Right atrium auricular region (tissue), 2 donors: ENCODE results near the gene TMTC1. TPM values are rescaled to one million over a fixed set of nuclear protein-coding genes. Genes with fewer than 3 reads are reported as not detected.

ENCODE experiments used
- DNase-seq: peaks from one replicate; pipeline ENCODE4 v3.0.0-alpha.2; 2019; ENCODE audit warnings: low spot score
- H3K27ac ChIP-seq, 2 donors: fragments of 200-600 bp; sonication (generic); 1 replicate in 1 of 2; 2 replicates in 1 of 2; pipeline ENCODE4 v1.5.1; 2016 to 2019
- H3K27me3 ChIP-seq, 2 donors: fragments of 200-600 bp; sonication (generic); one replicate each; pipeline versions ENCODE4 v1.5.1 to v1.6.0; 2017 to 2019
- H3K36me3 ChIP-seq: fragments of 200-600 bp; sonication (generic); one replicate; pipeline ENCODE4 v1.5.1; 2016
- H3K4me1 ChIP-seq, 2 donors: fragments of 200-600 bp; sonication (generic); one replicate each; pipeline versions ENCODE4 v1.5.1 to v1.6.0; 2017 to 2019
- H3K4me3 ChIP-seq, 2 donors: fragments of 200-600 bp; sonication (generic); 1 replicate in 1 of 2; 2 replicates in 1 of 2; pipeline ENCODE4 v1.5.1; 2017 to 2019; ENCODE audit warnings: mild to moderate bottlenecking in 1 of 2, moderate library complexity in 1 of 2
- H3K9me3 ChIP-seq, 2 donors: fragments of 200-600 bp; sonication (generic); one replicate each; pipeline ENCODE4 v1.5.1; 2019
- CTCF ChIP-seq, 2 donors: fragments of 200-600 bp; sonication (generic); IDR thresholded peaks; one replicate each; pipeline ENCODE4 v1.5.1; 2019; ENCODE audit warnings: antibody characterized with exemption in 2 of 2
- total RNA-seq, 2 donors: library from RNA; depleted of rRNA; stranded (reverse); fragments of >200 nt; gene quantifications; one replicate each; pipeline ENCODE4 v1.1.0, GENCODE V29; 2016

The TMTC1 gene
- total RNA-seq, 2 donors from 2014 or later = 60.1 to 60.3 TPM

GRCh38 chr12:29519585-29520182 lies 264.1 kb downstream of the TMTC1 start:
- H3K36me3 ChIP-seq = peaks cover 38% of the 10 kb centered on the region
- H3K27me3 ChIP-seq = no peaks in the 10 kb centered on the region
- no peaks in the 10 kb centered on the region for H3K4me1 ChIP-seq
- H3K27ac ChIP-seq = no peak overlapping the region
- no peak for DNase-seq
- no peaks in the 10 kb centered on the region for H3K9me3 ChIP-seq
- TF ChIP-seq CTCF (IDR thresholded peaks at IDR 0.05) = peak; percentile 44 to 71
- no peak overlapping the region for H3K4me3 ChIP-seq

GRCh38 chr12:29518407-29518806 lies 265.3 kb downstream of the TMTC1 start:
- no peak for TF ChIP-seq CTCF (IDR thresholded peaks at IDR 0.05)
- Histone ChIP-seq H3K36me3 (peaks cover 50% of the 10 kb centered on the region), H3K4me3 (no peak overlapping the region), H3K27ac (no peak overlapping the region), H3K27me3 (no peaks in the 10 kb centered on the region), H3K4me1 (no peaks in the 10 kb centered on the region), H3K9me3 (no peaks in the 10 kb centered on the region)
- no peak for DNase-seq

GRCh38 chr12:29517264-29517663 lies 266.5 kb downstream of the TMTC1 start:
- H3K9me3 ChIP-seq = no peaks in the 10 kb centered on the region
- H3K27me3 ChIP-seq = no peaks in the 10 kb centered on the region
- H3K4me3 ChIP-seq = no peak overlapping the region
- no peak for DNase-seq
- no peak overlapping the region for H3K27ac ChIP-seq
- TF ChIP-seq CTCF (IDR thresholded peaks at IDR 0.05) = no peak
- H3K36me3 ChIP-seq = peaks cover 50% of the 10 kb centered on the region
- no peaks in the 10 kb centered on the region for H3K4me1 ChIP-seq

- no peaks in the 10 kb centered on the region for H3K4me1 ChIP-seq
- peaks cover 57% of the 10 kb centered on the region for H3K36me3 ChIP-seq
- no peak overlapping the region for H3K27ac ChIP-seq
- no peak overlapping the region for H3K4me3 ChIP-seq
- no peaks in the 10 kb centered on the region for H3K9me3 ChIP-seq
- DNase-seq = no peak
- no peaks in the 10 kb centered on the region for H3K27me3 ChIP-seq
- no peak for TF ChIP-seq CTCF (IDR thresholded peaks at IDR 0.05)
These were observed 267.3 kb downstream of the TMTC1 start for GRCh38 chr12:29516431-29516875.

DNA sequence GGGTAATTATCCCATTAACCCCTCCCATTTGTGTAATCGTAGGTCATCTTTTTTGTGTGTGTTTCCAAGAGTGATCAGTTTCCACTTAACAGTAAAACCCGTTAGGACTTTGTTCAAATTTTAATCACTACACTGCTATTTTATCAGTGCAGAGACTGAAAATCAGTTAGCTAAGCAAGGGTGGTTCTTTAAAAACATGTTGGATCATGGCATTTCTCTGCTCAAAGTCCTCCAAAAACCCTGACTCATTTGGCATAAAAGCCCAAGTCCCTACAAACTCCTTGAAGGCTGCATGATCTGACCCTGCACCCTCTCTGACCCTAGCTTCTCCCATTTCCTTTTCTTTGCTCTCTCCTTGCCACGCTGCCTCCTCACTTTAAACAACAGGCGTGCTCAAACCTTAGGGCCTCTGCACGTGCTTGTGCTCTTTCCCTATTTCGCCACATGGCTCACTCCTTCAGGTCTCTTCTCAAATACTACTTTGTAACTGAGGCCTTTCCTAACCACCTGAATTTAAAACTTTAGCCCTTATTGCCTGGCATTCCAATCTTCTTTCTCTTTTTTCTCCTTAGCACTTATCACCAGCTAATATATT lies 273.1 kb downstream of the TMTC1 start:
- no peak for DNase-seq
- Histone ChIP-seq H3K27ac (no peak overlapping the region), H3K9me3 (no peaks in the 10 kb centered on the region), H3K27me3 (no peaks in the 10 kb centered on the region), H3K36me3 (peaks cover 36% of the 10 kb centered on the region), H3K4me1 (no peaks in the 10 kb centered on the region), H3K4me3 (no peak overlapping the region)
- no peak for TF ChIP-seq CTCF (IDR thresholded peaks at IDR 0.05)

GRCh38 chr12:29509503-29509902 lies 274.2 kb downstream of the TMTC1 start:
- Histone ChIP-seq H3K9me3 (no peaks in the 10 kb centered on the region), H3K4me3 (no peak overlapping the region), H3K36me3 (peaks cover 39% of the 10 kb centered on the region), H3K27me3 (no peaks in the 10 kb centered on the region), H3K4me1 (no peaks in the 10 kb centered on the region), H3K27ac (no peak overlapping the region)
- DNase-seq = no peak
- no peak for TF ChIP-seq CTCF (IDR thresholded peaks at IDR 0.05)
